NCI-H1105 (cell line): Measurements from ENCODE around the gene PIEZO2.

Source experiments
- DNase-seq: peaks from one replicate; lab custom pipeline; 2025; lab: John Stamatoyannopoulos, UW

The PIEZO2 gene

DNA sequence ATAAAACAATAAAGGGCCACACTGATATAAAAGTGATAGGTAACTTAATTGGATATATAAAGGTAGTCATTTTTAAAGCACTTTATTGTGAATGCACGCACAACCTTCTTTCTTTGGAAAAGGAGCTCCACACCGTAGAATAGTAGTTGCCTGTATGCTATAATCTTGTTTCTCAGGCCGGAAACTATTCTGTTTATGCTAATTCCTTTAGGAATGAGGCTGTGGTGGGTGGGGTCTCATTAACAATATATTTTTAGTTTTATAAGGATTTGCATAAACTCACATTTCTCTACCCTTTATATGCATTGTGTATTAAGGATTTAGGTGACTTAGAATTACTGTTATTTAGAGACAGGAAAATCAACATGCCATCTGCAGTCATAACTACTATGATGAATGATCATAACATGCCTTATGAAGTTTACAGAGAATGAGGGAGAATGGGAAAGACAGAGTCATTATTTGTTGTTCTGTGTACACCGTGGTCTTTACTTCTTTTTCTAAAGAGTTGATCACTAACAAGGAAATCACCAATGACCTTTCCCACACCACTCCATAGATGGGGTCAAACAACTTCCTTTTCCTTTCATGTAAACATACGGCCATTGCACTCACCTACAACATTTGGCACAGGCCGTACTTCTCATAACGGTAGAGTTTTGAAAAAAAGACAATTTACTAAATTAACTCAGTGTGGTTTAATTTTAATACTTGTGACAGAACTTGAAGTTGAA, 84.5 kb downstream of the PIEZO2 start:
- DNase-seq = no peak

DNA sequence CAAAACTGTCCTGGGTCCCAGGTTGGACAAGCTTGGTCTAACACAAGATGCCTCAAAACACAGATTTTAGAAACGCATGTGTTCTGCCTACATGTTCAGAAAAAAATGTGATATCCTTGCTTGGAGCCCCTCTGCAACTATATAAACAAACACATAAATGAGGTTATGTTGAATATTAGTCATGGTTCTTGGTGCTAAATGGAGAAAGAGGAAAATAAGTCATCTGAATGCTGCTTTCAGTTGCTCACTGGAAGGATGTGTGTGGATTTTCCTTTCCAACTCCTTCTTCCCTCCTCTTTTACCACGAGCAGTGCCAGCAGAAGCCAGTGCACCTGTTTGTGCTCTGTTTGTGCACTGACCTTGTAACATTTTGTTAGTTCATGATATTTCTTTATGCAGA, 85.3 kb downstream of the PIEZO2 start:
- no peak for DNase-seq

DNA sequence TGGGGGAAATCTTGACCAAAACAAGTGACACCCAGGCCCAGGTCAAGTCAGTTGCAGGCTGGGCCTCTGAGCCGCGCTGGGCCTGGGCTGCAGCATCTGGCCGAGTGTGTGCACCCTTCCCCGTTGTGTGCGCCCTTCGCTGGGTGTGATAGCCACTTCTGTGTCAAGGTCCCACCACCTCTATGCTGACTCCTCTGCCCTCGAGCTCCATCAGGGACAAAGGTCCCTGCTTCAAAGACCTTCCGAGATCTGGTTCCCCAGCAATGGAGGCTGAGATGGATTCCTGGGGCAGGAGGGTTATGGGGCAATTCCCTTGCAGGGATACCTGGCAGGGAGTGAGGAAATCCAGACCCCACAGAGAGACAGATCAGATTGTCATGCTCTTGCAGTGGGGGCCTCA, 93.6 kb downstream of the PIEZO2 start:
- DNase-seq = no peak

DNA sequence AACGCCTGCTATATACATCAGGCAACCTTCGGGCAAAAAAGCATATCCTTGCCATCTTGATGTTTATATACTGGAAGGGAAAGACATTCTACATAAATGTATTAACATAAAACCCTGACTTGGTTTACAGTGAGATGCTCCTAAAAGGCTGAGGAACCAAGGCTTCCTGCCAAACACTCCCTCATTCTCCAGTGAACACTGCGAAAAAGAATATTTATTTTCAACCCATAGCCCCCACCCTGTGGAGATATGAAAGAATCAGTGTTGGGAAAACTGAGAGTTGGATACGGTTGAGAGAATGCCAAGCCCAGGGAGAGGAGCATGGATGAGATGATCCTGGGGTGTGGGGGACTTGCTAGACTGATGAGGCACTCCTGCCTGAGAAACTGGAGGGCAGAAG, 94.9 kb downstream of the PIEZO2 start:
- no peak for DNase-seq

DNA sequence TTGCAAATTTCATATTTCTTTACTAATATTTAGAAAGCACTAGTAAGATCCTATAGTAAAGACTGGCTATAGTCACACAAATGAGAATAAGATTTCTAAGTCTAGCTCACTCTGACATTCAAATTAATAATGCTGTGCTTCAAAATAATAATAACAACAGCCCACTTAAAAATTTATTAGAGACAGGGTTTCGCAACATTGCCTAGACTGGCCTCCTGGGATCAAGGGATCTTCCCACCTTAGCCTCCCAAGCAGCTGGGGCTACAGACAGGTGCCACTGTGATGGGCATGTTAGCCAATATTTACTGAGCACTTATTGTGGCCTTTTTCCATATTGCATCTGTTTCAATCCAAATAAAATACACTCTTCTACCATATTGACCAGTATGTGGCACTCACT, 96.1 kb downstream of the PIEZO2 start:
- DNase-seq = no peak

DNA sequence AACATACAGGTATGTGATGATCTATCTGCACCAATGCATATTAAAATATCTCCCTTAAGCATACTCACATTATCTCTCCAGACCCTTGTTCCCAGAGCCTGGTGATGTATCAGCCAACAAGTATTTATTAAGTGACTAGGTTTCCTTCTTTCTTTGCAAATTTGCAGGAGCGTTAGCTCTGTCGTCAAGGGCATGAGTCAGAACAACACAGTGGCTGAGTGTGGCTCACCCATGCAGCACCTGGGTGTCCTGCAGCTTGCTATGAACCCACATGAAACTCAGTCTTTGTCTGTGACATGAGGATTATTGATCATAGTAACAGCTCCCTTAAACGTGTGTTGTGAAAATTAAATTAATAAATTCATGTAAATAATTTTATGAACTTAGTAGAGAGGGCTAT, 96.6 kb downstream of the PIEZO2 start:
- DNase-seq = no peak

DNA sequence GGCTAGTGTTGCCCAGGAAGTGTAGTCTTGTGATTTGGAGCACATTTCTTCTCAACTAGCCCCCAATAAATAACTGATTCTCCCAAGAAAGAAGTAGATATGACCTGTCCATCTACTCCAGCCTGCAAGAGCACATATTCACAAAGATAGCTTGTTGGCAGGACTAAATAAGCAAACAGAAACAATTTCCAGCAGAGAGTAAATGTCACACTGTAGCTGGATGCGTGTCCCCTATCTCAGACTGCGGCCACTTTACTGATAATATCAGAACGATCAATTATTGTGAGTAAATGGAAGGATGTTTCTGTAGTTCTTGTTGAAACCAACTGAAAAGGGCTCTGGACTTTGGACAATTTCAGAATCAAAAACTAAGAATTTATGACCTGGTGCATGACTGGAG, 97.9 kb downstream of the PIEZO2 start:
- DNase-seq = no peak

DNA sequence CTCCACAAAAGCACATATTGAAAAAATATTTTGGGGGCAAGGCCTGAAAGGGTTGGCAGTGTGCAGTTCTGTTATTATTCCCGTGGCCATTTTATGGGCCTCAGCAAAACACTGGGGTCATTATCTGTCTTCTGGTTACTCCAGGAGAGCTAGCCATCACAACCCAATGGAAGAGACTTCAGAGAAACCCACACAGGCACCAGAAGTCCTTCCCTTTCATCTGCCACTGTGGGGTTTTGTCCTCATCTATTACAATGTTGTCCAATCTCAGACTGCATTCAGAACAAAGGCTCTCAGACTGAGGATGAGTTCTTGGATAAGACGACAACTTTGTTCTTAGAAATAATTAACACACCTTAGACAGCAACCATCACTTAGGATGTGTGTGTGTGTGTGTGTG, 98.4 kb downstream of the PIEZO2 start:
- no peak for DNase-seq

DNA sequence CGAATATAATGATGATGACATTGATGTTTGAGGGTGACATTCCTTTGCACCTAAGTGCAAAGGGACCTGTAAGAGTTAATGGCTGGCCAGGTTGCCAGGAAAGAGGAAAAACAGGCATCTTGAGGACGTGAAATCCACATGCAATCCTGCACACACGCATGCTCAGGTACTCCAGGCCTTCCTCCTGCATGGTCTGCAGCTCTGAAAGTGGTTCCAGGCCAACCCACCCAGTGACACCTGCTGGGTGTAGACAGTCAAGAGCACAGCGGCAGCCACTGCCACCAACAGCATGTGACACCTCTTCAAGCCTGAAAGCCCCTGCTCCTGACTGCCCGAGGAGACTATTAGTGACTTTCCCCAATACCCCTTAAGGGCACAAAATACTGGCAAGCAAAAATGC, 101.6 kb downstream of the PIEZO2 start:
- DNase-seq = no peak

DNA sequence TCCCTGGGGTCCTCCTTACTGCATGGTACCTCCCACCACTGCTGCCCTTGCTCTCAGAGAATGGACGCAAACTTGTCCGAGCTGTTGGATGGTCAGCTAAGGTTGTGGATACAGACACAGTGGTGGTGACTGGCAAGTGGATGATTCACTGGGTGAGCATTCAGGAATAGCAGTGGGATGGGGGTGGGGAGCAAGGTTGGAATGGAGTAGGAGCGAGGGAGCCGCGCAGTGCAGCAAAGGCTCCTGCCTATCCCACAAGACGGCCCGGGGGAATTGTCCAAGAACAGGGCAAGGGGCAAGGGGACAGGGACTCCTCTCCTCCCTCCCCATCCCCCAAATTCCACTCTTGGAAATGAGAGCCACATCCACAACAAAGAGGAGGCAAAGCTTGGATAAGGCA, 102.2 kb downstream of the PIEZO2 start:
- no peak for DNase-seq

DNA sequence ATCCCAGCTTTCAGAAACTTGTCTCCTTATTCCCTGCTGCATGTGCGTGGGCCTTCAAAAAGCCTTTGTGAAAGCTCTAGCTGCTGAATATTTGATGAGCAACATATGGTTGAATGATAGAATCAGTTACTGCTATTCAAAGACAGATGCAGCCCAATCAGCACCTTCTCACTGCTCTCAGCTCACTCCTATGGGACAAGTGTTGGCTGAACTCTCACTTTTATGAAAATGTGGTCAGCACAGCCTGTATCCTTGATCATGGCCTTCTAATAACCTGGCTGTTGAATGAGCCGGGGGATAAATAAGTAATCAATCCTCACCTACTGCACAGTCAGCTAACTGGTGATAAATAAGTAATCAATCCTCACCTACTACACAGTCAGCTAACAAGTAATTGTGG, 103.2 kb downstream of the PIEZO2 start:
- DNase-seq = no peak

DNA sequence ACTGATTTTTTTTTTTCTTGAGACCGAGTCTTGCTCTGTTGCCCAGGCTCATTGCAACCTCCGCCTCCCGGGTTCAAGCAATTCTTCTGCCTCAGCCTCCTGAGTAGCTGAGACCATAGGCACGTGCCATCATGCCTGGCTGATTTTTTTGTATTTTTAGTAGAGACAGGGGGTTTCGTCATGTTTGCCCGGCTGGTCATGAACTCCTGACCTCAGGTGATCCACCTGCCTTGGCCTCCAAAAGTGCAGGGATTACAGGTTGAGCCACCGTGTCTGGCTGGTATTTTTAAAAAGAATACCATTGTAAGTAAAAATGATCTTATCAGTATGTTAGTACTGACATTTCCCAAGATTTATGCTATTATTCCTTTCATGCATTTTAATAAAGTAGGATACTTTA, 105.7 kb downstream of the PIEZO2 start:
- DNase-seq = no peak

DNA sequence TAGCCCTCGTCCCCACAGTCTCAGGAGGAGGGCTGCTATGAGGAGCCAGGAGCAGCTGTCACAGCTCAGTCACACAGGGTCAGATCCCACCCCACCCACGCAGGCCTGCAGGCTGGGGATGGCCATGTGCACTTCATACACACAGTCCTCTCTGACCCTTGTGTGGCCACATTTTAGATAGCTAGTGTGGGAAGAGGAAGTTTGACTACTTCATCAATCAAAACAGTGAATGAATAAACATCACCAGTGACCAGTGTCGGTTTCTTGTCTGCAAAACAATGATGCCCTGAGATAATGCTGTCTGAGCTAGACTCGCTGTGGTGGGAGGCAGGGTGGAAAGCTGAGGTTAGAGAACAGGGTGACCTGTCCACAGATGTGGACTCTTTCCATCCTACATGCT, 107.1 kb downstream of the PIEZO2 start:
- DNase-seq = no peak

DNA sequence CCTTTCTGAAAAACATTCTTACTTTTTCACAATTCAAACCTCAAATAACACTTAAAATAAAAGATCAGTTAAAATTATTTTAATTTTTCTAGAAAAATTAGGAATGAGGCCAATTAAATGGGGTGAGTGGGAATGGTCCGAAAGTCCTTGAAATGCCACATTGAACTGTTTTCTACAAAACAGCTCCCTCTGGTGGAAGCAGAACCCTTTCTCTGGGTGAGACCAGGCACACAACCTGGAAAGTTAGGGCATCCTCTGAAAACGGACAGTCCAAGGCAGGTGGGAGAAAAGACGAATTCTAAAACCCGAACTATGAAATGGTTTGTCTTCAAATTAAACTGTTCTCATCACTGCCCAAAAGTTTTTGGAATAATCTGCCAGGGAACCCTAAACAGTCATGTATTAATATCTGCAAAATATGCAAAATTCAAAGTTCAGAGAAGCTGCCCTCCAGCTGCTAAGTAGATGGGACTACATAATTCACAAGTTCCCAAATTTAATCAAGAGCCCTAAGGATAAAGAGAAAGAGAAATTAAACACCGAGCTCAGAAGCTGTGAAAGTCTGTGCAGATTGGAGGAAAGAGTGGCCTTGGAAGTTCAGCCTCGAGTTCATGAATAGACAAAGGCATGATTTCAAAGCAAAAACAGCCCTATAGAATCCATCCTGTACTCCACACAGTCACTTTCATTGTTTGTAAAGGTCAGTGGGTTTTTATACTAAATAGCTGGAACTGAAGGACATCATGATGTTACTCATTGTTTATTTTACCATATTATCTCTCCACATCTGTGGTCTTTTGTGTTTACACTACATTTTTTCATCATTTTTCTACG, 108.3 kb downstream of the PIEZO2 start:
- DNase-seq = peak; percentile 23

DNA sequence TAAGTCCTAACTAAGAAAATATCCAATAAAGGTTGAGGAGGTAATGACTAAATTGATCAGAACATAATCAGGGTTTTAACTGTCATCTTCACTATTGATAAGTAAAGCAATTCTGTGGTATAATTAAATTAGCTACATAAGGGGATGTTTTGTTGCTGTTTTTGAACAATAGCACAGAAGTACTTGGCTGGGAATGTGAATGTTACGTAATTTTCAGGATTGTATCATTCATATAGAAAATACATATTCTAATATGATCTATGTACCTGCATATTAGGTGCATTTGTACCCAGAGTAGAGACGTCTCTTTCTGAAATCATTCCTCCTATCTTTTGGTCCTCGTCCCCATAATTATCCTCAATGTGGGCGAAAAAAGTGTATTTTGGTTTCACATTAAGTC, 109.0 kb downstream of the PIEZO2 start:
- DNase-seq = no peak

DNA sequence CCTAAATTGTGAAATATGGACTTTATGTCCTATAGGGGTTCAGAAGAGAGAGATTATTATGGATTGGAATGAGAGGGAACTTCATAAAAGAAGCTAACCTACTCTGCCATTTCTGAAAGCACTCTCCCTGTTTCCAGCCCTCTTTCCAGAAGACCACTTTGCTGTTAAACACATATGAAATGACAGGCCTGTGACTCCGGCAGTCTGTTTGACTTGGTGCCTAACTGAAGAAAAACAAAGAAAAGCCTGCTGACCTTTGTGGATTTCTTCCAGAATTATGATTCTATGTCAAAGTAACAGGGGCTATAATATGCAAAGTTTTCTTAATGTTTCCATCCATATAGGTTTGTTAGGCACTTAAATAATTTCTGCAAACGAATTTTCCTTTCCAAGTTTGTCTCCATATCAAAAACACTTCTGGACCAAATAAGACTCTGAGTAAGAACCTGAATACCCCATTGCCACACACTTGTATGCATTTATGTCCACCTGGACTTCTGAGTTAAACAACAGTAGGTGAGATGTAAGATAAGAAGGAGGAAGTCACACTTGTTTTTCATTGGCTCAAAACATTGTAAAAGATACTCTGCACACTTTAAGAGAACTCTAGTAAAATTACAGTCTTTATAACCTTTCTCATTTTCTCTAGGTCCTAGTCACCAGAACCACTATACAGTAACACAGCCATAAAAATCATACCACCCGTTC, 111.7 kb downstream of the PIEZO2 start:
- no peak for DNase-seq

DNA sequence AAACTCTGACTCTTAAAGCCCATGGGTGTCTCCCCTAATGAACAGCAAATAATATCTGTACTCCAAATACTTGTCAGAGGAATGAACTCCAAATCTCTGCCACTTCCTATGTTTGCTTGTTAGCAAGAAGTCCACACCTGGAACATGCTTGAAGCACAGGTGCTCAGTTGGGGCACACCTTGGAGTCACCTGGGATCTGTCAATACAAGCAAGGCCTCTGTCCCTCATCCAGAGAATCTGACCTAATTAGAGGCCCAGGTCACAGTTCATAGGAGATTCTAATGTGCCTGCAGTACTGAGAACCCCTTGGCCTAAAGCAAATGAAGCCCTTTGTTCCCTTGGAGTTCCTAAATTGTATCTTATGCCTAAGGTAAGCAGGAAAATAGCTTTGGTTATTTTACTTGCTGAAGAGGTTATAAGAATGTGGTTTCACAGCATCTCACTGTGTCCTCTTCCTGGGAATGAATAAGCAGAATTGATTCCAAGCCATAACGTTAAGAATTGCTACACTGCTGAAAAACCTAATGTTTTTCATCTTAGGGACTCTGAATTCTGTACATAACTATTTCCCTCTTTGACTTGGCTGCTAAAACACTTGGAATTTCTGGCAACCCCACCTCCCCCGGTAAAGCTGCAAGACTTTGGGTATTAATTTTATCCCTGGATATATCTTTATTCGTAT, 113.4 kb downstream of the PIEZO2 start:
- DNase-seq = no peak

DNA sequence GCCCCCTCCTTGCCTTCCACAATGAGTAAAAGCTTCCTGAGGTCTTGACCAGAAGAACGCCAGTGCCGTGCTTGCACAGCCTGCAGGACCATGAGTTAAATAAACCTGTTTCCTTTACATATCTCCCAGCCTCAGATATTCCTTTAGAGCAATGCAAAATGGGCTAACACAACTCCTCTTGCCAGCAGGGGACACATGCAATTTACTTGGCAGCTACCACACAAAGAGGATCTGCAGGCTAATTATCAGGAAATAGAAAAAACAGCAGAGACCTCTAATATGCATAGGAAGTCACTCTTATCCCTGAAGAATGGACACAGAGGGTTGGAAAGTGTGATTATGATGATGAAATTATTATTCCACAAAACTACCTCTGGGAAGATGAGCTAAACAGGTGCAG, 114.0 kb downstream of the PIEZO2 start:
- DNase-seq = no peak

DNA sequence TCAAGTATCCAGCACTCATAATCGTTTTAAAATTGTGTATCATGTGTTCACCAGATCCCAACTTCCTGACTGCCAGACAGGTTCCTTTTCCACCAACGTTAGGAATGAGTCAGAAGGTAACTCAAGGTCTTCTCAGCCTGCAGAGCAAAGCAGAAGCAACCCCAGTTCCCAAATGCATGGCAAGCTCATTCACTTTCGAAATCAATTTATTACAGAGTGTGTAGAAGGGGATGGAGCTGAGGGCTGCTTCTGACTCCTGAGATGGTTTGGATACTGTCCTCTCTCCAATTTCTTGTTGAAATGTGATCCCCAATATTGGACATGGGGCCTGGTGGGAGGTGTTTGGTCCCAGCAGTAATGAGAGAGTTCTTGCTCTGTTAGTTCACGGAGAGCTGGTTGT, 114.5 kb downstream of the PIEZO2 start:
- no peak for DNase-seq

DNA sequence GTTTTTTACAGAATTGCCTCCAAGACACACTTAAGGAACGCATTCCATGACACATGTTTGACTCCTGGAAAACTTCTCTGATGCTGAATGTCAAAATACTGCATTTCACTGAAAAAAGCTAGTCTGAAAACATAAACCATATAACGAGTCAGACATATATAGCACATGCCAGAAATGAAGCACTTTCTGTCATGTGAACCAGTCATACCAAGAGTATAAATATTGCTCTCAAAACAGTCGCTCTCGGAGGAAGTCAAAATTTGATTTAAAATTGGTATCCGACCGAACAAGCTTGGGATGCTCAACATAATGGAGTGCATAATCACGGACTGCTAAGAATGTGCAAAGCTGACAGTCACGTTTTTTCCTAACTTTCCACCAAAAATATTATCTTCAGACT, 115.9 kb downstream of the PIEZO2 start:
- no peak for DNase-seq

DNA sequence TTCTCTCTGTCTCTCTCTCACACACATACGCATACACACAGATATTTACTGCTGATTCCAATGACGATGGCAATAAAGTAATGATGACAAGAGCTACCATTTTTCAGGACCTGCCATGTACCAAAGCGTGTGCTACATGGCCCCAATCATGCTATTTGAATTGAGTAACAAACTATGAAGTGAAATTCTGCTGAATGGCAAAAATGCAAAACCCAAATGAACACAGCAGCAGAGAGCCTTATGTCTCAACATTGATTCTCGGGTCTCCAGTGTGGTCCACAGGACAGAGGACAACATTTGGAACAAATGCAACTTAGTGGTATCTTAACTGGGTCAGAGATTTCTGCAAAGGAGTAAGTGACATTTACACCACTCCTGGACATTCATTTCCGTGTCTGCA, 117.4 kb downstream of the PIEZO2 start:
- no peak for DNase-seq

DNA sequence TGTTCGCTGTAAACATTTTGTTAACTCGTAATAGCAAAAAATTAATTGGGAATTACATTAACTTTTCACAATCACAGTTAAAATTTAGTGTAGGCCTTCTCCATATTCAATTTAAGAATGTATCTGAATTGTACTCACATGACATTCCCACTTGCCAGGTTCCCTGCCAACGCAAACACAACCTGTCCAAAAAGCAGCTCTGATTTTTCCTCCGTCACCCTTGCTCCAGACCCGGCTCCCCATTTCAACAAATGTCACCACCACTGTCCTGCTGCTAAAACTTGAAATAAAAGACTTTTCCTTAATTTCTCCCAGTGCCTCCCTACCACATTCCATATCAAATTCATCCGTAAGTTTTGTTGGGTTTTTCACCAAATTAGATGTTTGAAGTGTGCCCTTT, 120.3 kb downstream of the PIEZO2 start:
- no peak for DNase-seq

DNA sequence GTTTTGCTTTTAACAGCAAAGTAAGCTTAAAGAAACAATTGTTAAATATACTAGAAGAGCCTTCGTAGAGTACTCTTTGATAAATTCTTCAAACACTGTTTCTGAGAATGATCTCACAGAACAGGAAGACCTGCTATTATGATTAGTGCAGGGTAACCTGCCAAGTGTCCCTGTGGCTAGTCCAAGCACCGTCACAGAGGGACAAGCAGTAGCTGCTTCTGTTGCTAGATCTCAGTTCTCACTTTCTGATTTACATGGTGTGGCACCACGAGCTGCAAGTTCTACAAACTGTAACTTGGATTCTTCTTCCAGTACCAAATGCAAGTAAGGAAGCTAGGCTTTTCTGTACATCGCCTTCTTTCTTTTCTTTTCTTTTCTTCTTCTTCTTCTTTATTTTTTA, 121.5 kb downstream of the PIEZO2 start:
- DNase-seq = no peak
